ENCODE data around the gene STK32B.

DNA sequence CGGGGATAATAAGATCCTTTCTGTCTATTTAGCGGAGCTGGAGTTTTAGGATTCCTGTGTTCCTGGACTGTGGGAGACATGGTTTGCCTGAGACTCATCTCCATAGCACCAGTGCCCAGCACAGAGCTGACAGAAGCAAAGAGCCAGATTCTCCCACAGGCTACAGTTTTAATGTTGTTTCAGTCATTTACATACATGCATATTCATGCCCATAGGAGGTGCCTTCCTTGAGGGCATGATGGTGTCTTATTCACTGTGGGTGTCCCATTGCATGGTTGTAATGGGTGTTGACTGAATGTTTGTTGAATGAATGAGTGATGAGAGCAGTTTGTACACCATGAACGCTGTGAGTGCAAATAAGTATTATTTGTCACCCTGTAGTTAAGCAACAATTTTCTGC is 396.5 kb downstream of the STK32B start:
- TF ChIP-seq, protein P1, sequence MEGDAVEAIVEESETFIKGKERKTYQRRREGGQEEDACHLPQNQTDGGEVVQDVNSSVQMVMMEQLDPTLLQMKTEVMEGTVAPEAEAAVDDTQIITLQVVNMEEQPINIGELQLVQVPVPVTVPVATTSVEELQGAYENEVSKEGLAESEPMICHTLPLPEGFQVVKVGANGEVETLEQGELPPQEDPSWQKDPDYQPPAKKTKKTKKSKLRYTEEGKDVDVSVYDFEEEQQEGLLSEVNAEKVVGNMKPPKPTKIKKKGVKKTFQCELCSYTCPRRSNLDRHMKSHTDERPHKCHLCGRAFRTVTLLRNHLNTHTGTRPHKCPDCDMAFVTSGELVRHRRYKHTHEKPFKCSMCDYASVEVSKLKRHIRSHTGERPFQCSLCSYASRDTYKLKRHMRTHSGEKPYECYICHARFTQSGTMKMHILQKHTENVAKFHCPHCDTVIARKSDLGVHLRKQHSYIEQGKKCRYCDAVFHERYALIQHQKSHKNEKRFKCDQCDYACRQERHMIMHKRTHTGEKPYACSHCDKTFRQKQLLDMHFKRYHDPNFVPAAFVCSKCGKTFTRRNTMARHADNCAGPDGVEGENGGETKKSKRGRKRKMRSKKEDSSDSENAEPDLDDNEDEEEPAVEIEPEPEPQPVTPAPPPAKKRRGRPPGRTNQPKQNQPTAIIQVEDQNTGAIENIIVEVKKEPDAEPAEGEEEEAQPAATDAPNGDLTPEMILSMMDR (conservative IDR thresholded peaks at IDR 0.05; ENCODE audit: low read depth in 2 of 2), result no peak
- no peak for TF ChIP-seq EZH2 (IDR thresholded peaks at IDR 0.05; ENCODE audit: low read depth, unreplicated experiment)
- TF ChIP-seq, protein P2, sequence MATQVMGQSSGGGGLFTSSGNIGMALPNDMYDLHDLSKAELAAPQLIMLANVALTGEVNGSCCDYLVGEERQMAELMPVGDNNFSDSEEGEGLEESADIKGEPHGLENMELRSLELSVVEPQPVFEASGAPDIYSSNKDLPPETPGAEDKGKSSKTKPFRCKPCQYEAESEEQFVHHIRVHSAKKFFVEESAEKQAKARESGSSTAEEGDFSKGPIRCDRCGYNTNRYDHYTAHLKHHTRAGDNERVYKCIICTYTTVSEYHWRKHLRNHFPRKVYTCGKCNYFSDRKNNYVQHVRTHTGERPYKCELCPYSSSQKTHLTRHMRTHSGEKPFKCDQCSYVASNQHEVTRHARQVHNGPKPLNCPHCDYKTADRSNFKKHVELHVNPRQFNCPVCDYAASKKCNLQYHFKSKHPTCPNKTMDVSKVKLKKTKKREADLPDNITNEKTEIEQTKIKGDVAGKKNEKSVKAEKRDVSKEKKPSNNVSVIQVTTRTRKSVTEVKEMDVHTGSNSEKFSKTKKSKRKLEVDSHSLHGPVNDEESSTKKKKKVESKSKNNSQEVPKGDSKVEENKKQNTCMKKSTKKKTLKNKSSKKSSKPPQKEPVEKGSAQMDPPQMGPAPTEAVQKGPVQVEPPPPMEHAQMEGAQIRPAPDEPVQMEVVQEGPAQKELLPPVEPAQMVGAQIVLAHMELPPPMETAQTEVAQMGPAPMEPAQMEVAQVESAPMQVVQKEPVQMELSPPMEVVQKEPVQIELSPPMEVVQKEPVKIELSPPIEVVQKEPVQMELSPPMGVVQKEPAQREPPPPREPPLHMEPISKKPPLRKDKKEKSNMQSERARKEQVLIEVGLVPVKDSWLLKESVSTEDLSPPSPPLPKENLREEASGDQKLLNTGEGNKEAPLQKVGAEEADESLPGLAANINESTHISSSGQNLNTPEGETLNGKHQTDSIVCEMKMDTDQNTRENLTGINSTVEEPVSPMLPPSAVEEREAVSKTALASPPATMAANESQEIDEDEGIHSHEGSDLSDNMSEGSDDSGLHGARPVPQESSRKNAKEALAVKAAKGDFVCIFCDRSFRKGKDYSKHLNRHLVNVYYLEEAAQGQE (IDR thresholded peaks at IDR 0.05; ENCODE audit: unreplicated experiment), result no peak
- TF ChIP-seq POLR2AphosphoS5 (IDR thresholded peaks at IDR 0.05; ENCODE audit: low read depth), result no peak
- no peak for TF ChIP-seq JUNB (IDR thresholded peaks at IDR 0.05; ENCODE audit: unreplicated experiment)
- no peak for TF ChIP-seq EZH2phosphoT487 (IDR thresholded peaks at IDR 0.05; ENCODE audit: unreplicated experiment)
- no peak for TF ChIP-seq CREB1 (CRISPR knock-in tag; IDR thresholded peaks at IDR 0.05; ENCODE audit: low read depth)
- no peak for TF ChIP-seq ZNF114 (CRISPR knock-in tag; IDR thresholded peaks at IDR 0.05)
- no peak for TF ChIP-seq ETS1 (IDR thresholded peaks at IDR 0.05)
- TF ChIP-seq ZNF462 (CRISPR knock-in tag; IDR thresholded peaks at IDR 0.05), result no peak
- TF ChIP-seq STAT1 (IDR thresholded peaks at IDR 0.05; ENCODE audit: unreplicated experiment), result no peak
- no peak for TF ChIP-seq ZNF331 (CRISPR knock-in tag; IDR thresholded peaks at IDR 0.05; ENCODE audit: low read depth)
- TF ChIP-seq NANOG (IDR thresholded peaks at IDR 0.05; ENCODE audit: borderline replicate concordance), result no peak
